Renal cortex interstitium (tissue), 11 donors: ENCODE measurements around the gene JPH4. TPM values are rescaled to one million over a fixed set of nuclear protein-coding genes. Genes with fewer than 3 reads are reported as not detected.
A peak's percentile ranks its signal among the peaks of the same experiment; 100 is the strongest.
"Not testable (repeated sequence)": the region's sequence is repeated elsewhere in the genome, so short reads cannot be mapped to it uniquely, and the experiment has no call there.

Experiments used
- DNase-seq, 11 donors: peaks; one replicate each; pipeline ENCODE4 v3.0.0-alpha.2; 2013; ENCODE audit warnings: low read depth in 9 of 11, low spot score in 4 of 11; ENCODE audit errors: extremely low read depth in 1 of 11
- polyA plus RNA-seq, 3 donors: library from polyadenylated mRNA; unstranded; fragments of 120-200 nt; gene quantifications; one replicate each; pipeline ENCODE4 v1.2.1, GENCODE V29; 2013; ENCODE audit not compliant: insufficient read length in 3 of 3

JPH4 gene
- polyA plus RNA-seq, 3 donors: 10.7 to 14.1 (median 11.6) TPM

DNA sequence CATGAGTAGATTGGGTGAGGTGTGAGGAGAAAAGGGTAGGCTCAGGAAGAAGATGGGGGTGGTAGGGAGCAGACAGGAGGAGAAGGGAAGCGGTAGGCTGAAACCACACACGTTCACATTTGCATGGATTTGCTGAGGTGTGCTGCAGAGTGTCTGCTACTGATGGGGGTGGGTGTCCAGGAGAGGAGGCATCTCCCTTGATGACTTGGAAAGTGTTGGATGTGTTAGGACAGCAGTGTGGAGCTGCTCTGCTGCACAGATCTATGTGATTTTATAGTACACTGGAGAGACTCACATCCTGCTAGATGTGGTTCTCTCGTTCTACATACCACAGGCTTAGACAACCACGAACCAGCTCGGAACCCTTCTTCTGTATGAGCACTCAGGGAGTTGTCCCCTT is 36.3 kb downstream of the JPH4 start:
- no peak for DNase-seq

DNA sequence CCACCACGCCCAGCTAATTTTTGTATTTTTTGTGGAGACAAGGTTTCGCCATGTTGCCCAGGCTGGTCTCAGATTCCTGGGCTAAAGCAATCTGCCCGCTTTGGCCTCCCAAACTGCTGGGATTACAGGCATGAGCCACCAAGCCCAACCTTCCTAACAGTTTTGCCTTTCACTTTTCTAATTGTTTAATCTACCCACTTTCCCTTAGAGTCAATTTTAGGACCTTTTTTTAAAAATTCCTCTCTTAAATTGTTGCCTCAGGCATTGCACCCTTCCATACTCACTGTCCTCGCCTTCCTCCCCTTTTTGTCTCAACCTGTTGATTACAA is 38.5 kb downstream of the JPH4 start:
- DNase-seq: no peak

DNA sequence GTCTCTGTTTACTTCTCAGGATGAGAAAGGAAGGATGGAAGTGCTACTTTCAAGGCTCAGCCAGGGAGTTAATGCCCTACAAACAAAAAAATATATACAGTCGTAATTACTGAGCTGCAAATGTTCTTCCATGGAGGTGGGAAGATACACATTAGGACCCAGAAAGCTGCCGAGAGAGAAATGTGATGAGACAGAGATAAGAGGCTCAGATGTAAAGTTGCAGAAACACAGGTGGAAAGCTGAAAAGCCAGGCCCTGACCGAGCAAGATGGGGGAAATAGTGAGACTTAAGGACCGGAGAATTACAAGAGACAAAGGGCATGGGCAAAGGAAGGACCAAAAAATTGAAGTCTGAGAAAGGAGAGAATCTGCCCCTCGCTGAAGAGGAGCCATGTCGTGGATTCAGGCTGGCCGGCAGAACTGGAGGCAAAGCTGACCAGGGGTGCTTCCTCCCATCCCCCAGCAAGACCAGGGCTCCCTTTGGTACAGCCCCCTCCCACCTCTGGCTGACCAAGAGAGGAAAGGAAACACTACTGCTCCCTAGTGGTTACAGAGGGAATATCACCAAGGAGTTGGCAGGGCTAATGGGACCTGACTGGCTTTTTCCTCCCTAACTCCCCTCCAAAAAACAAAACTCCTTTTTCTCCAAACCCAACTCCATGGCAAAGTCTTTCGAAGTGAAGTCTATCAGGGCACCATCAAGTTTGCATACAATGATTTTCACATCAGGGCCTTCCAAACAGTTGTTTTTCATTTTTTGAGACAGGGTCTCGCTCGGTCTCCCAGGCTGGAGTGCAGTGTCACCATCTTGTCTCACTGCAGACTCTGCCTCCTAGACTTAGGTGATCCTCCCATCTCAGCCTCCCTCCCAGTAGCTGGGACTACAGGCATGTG is 39.1 kb downstream of the JPH4 start:
- DNase-seq: peak in 2 of 11 donors; percentile 59 to 66

DNA sequence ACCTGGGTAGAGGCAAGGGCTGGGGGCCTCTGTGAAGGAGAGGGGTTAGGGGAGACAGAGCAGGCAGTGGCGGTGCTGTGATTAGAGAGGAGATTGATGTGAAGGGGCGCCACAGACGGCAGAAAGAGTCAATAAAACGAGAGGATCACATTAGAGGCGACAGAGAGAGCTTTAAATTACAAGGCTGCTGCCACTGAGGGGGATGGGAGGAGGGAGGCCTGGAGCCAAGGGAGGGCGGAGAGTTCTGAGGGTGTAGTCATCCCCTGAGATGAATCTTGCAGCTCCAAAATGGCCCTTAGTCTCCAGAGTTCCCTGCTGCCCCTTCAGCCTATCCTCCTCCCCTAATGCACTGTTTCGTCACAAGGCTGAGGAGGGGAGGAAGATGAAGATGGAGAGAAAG is 39.8 kb downstream of the JPH4 start:
- no peak for DNase-seq

DNA sequence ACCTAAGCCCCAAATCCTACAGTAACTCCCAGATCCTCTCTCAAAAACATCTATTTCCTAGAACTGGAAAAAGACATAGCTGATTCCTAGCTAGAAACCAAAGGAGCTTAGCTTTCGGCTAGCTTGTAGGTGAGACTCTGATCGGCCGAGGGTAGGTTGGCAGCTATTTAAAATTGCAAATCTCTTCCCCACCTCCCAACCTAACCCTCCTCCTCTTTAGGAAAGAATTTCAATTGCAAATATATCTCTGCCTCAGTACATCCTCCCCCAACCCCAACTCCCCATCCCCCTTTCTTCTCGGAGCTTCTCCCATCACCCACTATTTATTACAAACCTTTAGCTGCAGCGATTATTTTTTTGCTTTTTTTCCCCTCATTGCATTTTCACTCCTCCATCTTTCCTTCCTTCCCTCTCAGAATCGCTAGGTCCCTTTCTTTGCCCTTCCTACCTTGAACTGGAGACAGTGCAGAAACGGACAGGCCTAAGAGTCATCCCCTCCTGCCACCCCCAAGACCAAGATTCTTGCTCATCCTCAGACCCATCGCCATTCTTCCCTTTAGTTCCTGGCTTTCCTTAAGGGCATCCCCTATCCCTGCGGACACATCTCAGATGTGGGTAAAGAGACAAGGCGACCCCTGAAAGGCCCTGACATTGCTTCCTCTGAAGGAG is 40.4 kb downstream of the JPH4 start:
- no peak for DNase-seq

DNA sequence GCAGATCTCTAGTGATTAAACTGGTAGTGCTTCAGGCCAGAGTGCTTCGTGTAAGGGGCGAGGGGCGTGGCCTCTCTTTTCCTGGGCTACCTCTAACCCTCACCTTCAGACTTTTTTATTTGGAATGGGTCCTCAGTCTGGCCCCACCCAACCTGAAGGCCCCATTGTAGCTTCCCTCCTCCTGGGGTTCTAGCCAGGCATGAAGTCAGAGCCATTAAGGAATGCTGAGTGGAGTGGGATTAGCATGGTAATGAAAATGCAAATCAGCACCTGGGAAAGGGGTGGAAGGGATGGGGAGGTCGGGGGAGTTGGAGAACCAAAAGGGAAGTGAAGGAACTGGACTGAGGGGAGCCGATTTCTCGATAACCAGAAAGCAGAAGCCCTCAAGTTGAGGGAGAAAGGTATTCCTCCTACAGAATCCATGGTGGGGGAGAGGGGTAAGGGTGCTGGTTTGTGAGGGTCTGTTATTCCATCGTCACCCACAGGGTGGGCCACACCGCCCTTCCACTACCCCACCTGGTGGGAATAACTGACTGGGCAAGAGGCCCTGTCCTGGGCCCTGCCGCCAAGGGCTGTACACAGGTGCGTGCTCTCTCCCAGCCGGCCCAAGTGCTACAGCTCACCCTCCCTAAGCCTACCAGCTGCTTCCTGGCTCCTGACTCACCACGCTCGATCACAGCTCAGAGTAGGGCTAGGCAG is 41.1 kb downstream of the JPH4 start:
- DNase-seq: no peak

DNA sequence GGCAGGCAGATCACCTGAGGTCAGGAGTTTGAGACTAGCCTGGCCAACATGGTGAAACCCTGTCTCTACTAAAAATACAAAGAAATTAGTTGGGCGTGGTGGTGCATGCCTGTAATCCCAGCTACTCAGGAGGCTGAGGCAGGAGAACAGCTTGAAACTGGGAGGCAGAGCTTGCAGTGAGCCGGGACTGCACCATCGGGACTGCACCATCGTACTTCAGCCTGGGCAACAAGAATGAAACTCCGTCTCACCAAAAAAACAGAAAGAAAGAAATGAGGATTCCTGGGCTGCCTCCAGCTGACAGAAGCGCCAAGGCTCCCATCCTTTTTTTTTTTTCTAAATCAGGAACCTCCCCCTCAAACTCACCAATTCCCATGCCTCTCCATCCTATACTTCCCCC is 41.7 kb downstream of the JPH4 start:
- DNase-seq: not testable (repeated sequence)

DNA sequence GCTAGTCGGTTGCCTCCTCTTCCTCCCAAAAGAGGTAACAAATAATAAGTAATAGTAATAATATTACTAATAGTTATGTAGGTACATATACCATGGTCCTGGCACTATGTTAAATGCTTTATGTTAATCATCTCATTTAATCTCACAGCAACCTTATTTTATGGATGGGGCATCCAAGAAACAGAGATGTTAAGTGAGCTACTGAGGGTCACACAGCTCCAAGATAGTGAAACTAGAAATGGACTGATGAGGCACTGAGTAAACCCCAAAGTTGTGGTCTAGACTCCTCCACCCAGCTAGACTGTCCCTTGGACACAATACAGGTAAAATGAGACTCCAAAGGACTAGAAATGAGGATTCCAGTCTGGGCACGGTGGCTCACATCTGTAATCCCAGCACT is 42.1 kb downstream of the JPH4 start:
- no peak for DNase-seq

DNA sequence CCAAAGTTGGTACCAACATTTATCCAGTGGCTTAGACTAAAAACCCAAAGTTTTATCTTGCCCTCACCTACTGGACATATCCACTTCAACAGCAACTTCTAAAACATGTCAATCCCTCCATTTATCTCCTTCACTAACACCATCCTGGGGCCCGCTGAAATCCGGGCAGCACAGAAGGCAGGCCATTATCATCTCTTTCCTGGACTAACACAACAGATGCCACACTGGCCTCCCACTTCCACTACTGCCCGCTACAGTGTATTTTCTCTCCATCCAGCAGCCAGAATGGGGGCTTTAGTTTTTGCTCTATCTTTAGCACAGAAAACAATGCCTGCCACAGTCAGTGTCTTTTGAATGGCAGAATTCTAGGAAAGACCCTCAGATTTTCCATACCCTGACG is 42.6 kb downstream of the JPH4 start:
- no peak for DNase-seq

DNA sequence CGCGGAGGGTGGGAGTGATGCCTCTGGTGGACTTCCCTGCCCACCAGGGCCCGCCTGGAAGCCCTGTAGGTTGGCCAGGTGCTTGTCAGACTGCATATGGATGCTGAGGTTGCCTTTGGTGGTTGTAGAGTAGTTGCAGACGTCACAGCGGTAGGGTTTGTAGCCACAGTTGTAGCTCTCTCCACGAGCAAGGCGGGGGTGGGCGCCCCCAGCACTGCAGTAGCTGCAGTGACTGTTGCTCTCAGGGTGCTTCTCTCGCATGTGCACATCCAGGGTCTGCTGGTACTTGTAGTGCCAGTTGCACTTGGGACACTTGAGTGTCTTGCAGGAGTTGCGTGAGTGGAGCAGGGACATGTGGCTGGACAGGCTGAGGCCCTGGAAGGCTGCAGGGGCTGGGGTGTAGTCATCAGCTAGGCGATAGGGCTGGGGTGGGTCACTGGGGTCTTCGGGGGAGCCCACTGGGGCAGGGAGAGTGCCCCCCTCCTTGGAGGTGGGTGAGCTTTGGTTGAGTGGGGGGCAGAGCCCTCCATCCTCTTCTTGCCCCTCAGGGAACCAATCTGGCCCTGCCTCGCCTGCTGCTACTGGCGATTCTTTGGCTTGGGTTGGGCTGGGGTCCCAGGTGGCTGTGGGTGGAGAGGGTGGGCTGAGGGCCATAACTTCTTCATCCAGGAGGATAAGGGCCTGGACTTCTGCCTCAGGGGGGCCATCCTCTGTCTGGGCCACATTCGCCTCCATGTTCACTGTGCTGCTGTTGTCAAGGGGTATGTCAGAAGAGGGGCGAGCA is 44.7 kb downstream of the JPH4 start:
- DNase-seq: no peak

DNA sequence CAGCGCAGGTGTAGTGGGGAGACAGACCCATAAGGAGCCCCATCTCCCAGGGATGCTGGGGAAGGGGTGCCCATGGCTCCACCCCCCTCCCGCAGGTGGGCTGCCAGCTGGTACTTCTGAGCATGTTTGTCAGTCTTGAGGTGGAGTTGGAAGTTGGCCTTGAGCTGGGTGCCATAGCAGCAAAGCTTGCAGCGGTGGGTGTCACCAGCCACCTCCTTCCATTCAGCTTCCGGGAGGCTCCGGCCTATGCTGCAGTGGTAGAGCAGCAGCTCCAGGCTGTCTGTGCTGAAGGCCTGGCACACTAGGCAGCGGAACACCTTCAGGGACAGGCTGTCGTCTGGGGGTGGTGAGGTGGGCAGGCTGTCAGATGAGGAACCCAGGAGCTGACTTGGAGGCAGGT is 45.9 kb downstream of the JPH4 start:
- DNase-seq: no peak

DNA sequence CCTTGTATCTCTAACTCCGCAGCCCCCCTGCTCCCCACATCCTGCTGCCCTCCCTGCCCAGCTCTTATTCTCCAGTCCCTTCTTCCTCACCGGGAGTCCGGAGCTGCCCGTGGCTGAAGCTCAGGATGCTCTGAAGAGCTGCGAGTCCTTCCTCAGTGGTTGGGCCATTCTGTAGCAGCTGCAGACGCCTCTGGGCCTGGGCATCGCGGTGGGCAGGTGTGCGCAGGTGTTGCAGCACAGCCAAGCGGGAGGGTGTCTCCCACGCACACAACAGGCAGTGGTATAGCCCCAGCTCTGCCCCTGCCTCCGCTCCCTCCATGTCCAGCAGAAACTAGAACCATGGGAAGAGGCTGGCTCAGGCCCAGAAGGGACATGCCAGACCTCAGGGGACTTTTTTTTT is 47.2 kb downstream of the JPH4 start:
- DNase-seq: no peak

DNA sequence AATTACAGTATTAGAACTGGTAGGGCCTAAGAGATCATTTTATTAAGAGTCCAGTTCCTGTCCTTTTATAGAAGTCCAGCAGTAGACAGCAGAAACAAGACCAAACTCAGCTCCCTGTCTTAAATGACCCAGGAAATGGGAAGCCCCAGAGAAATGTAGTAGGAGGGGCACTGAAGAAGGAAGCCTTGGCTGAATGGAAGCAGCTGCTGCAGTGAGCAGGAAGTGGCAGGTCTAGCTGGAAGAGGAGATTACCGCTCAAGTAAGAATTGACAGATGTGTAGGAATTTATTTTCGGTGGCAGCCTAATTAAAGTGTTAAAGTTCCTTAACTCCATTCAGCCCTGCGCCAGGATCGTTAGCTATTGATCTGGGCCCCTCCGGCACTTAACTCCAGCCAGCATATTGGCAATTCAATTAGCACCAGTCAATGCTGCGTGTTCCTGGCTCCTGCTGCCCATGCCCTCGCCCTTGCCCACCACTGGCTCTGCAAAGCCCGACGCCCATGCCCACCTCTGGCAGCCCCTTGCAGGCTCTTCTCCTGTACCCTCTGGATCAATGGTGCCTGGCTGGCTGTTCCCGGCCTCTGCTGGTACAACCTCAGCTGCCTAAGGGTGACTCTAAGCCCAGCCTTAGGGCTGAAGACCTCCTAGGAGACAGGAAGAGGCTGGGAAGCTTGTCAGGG is 48.1 kb downstream of the JPH4 start:
- DNase-seq: no peak

DNA sequence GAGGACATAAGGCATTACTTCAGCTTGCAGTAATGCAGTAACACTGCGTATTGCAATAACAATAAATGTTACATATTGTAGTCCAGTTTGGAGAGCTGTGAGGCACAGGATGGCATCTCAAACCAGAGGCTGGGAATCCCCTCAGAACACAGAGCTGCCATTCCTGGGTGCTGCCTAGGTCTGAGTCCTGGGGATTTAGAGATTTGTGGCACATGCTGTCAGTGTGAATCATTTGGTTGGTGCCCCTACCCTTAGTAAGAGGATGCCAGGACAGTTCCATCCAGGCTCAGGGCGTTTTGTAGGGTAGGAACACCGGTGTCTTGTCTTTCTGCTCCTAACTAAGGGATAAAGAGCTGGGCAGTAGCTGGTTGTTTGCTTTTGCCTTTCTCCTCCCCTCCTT is 49.6 kb downstream of the JPH4 start:
- DNase-seq: no peak

DNA sequence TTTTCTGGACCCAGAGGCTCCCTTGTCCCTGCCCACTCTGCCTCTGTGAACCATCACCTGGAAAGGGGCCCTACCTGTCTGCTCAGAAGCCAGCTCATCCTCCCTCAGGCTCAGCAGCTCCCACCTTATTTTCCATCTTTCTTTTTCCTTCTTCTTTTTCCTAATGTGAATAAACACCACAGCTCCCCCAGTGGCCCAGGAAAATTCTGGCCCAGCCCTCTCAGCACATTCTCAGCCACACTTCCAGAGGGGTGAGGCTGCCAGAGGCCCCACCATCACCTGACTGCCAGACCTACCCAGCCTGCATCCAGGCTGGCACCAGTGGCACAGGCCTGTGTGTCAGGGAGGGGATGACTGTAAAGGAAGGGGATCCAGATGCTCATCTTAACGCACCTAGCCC is 50.0 kb downstream of the JPH4 start:
- no peak for DNase-seq

DNA sequence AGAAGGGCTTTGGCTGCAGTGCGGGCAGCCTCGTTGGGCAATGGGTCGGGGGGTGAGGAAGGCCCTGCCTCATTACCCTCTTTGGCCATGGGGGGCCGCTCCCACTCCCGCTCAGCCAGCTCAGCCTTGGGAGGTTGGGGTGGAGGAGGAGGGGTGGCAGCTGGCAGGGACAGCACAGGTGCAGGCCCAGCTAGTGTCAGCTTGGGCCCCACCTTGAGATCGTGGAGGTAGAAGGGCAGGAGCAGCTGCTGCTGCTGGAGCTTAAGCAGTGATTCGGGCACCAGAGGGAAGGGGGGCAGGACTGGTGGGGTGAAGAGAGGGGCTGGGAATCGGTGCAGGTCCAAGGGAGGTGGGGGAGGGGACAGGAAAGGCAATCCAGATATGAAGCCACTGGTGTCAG is 53.0 kb downstream of the JPH4 start:
- DNase-seq: no peak

DNA sequence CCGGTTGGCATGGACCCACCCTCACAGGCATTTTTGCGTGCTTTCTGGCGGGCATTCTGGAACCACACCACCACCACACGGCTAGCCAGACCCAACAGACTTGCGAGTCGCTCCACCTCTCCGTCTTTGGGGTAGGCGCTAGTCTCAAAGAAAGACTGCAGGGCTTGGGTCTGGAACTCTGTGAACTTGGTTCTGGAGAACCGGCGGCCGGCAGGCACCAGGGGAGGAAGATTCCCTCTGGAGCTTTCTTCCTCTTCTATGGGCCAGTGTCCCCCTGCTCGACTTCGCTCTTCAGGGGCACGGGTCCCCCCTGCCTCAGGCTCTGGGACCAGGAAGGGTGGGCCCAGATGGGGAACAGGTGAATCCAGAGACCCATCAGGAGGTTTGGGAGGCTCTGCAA is 53.6 kb downstream of the JPH4 start:
- DNase-seq: no peak

DNA sequence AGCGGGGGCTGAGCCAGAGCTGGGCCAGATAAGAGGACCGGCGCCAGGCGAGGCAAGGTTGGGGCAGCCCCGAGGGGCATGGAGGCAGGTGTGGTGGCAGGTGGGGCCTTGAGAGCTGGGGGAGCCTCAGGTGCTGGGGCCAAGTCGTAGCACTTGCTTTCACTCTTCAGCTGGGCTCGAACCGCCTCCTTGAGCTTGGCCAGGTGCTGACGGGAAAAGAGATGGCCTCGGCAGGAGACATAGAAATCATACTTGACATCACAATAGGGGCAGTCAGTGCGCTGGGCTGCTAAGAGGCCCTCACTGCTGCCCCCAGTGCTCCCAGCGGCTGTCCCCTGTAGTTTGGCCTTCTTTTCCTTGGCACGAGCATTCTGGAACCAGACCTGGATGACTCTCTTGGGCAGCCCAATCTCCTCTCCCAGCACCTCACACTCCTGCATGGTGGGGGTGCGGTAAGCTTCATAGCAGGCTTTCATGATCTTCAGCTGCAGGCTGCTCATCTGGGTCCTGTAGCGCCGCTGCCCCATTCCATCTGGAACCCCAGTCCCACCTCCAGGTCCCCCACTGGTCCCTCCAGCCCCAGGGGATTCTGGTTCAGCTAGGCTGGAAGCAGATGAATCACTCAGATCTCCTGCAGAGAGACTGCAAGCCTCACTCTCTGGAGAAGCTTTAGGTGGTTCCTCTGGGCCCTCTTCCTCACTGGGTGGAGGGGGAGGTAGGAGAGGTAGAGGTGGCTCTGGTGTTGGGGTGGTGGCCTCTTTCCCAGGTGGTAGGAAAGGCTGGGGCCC is 55.2 kb downstream of the JPH4 start:
- DNase-seq: no peak
